Stimulated activated naive CD8-positive, alpha-beta T cell treated with anti-CD3 and anti-CD28 coated beads, Interleukin-15, Interleukin-2, amounts not matched to agents 100 U/mL and 50 U/mL, for 24 hours (primary cell): Measurements from ENCODE around the gene ZNF621.

Source experiments
- ATAC-seq: fragments of 150-1000 bp; cut with Tn5 transposase; one replicate; pipeline ENCODE4 v1.10.0; 2021
- DNase-seq: peaks from one replicate; pipeline ENCODE4 v3.0.0; 2021

ZNF621 gene

DNA sequence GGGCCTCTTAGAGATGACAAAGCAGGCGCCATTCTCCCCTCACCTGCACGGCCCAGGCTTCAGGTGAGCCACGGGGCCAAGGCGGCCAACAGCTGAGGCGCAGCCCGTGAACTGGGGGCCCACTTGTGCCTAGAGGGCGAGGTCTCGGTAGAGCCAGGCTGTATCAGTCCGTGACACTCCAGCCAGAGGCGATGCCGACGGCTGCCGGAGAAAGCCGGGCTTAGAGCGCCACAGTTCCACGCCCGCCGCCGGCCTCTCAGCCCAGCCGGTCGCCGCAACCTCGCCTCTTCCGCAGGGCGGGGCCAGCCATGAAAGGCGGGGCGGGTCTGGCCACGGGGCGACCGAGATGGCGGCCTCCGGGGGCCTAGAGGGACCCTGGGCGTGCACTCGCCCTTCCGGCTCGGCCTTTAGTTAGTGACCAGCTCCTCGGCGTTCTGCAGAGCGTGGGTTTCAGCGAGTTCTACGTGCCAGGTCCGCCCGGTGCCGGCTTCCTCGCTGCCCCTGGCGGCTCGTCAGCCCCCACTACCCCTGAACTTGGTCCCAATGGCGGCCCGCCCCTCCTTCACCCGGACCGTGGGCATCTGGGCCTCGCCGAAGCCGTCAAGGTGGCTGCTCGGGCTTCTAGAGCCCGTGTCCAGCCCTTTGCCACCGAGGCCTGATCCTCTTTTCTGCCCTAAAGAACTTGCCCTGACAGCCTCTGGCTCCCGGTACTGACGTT lies at the start of gene ZNF621:
Gene ZNF621, plus strand, starts transcription at position 393 of the 718 bp plus-strand sequence. CDS start 881 bp downstream, outside the sequence.
- DNase-seq (peak; percentile 90), ATAC-seq (peak; percentile 99)

DNA sequence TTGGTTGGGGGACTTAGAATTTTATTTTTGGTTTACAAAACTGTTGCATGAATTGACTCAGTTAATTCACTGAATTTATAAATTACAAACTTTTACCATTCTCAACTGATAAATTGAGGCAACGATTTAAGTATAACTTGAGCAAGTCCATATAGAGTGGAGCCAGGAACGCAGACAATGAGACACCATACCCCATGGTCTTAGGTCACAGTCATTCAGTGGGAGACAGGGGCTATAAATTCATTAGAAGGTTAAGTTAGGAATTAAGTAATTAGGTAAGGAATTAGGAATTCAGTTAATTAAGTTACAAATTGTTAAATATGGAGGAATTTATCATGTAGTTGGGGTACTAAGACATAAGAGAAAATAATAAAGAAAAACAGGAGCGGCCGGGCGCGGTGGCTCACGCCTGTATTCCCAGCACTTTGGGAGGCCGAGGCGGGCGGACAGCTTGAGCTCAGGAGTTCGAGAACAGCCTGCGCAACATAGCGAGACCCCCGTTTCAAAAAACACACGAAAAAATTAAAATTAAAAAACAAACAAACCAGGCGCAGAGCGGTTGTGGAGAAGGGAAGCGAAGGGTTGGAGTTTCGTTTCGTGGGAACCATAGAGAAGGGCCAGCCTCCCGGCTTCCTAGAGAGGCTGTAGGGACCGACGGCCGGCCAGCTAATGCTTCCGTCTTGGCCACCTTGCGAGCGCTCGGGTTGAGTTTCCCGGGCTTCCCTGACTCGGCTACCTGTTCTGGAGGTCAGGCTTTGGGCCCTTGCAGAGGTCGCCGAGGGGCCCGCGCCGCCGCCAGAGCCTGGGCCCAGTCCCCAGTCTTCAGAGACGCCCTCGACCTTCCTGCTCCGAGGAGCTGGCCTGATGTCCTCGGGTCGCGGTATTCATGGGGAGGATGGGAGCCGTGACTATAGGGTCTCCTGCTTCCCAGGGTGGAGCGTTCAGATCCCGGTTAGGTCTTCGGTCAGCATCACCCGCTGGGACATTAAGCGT lies 48.0 kb upstream of the ZNF621 start, which contains the start of gene ZNF619:
Gene ZNF619, plus strand, starts transcription at position 645 of the 993 bp plus-strand sequence. CDS start 858 bp downstream, outside the sequence.
- peak; percentile 77 for ATAC-seq

DNA sequence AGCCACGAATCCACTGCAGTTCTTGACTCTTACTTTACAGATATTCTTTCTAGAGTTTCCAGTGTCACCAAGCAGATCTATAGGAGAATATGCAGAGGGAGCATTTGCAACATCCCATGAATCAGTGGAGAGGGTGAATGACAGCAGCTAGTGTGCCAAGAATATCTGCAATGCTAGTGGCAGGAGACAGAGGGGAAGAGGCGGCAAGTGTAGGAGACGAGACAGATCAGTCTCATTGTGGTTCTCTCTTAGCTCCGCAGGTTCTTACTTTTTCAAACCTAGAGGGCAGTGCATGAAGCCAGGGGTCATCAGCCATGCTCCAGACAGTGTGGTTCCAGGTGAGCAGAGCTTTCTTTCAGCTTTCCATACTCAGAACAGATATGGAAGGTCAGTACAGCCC lies 47.1 kb upstream of the ZNF621 start:
- ATAC-seq (no peak), DNase-seq (no peak)

More for the DNA sequence above, 48.0 kb upstream of the ZNF621 start, which contains the start of gene ZNF619:
- DNase-seq: peak; percentile 54

DNA sequence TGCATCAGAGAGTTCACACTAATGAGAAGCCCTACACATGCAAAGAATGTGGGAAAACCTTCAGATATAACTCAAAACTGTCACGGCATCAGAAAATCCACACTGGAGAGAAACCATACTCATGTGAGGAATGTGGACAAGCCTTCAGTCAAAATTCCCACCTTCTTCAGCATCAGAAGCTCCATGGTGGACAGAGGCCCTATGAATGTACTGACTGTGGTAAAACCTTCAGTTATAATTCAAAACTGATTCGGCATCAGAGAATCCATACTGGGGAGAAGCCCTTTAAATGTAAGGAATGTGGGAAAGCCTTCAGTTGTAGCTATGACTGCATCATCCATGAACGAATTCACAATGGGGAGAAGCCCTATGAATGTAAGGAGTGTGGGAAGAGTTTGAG lies 37.6 kb upstream of the ZNF621 start:
- ATAC-seq (no peak), DNase-seq (no peak)

DNA sequence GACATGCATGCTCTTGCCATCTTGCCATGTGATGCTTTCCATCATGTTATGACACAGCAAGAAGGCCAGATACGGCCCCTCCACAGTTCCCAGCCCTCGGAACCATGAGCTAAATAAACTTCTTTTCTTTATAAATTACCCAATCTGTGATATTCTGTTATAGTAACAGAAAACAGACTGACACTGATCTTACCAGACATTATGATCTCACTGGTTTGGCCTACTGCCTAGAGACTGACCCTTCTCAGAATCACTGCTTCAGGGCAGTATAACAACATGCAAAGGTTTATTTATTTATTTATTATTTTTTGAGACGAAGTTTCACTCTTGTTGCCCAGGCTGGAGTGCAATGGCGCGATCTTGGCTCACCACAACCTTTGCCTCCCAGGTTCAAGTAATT lies 33.8 kb upstream of the ZNF621 start:
- no peak for DNase-seq
- no peak for ATAC-seq

DNA sequence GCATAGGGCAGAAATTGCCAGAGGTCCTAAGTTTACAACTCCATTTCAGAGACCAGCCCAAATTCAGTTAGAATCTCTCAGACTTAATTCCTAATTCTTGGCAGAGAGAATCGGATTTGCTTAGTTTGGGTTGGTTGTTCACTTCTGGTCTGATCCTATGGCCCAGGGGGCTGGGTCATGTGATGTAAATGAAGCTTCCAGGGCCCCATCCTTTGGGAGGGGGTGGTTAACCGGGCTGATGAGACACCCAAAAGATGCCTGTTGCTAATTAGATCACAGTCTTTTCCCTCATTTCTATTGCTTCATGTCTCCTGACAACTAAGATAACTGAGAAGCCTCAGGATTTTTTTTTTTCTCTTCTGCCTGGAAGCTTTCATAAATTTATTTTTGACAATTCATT lies 30.1 kb upstream of the ZNF621 start:
- ATAC-seq (no peak), DNase-seq (no peak)

DNA sequence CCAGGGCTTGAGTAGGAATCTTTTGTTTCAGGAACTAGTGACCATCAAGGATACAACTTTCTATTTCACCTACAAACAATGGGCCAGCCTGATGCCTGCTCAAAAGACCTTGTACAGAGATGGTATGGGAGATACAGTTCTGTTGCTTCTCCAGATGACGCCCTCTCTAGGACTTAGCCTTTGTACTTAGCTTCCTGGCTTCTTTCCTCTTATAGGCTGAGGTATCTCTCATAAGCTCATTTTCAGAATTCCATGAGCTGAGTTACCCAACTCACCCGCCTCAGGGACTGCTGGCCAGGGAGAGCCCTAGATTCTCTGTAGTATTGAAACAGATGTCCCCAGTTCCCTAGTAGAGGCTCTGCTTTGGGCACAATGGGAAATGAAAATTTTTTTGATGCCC lies 27.5 kb upstream of the ZNF621 start:
- no peak for DNase-seq
- no peak for ATAC-seq

DNA sequence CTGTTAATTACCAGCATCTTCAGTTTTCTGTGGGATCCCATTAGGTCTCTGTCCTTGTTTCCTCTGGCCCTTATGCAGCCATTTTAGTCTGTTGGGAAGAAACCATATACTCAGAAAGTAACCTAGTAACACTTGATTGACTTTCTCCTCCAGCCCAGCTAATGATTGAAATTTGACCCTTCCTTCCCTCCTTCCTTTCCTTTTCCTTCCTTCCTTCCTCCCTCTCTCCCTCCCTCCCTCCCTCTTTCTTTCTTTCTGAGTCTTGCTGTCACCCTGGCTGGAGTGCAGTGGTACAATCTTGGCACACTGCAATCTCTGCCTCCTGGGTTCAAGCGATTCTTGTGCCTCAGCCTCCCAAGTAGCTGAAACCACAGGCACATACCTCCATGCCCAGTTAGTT lies 24.8 kb upstream of the ZNF621 start:
- ATAC-seq (no peak), DNase-seq (no peak)

DNA sequence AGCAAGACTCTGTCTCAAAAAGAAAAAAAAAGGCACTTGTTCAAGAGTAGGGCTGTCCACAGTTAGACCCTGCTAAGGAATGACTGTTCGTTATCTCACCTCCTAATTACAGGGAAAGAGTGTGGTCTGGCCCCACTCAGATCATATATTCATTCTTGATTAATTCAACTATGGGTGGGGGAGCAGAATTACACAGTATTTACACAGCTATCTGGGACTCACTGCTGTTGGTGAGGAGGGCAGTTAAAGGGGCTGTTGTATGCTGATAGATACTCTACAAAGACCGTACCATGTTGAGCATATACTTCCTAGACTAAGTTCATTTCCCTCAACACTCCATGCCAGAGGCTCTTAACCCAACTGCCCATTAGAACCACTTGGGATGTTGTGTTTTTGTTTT lies 22.7 kb upstream of the ZNF621 start:
- ATAC-seq (no peak), DNase-seq (no peak)

DNA sequence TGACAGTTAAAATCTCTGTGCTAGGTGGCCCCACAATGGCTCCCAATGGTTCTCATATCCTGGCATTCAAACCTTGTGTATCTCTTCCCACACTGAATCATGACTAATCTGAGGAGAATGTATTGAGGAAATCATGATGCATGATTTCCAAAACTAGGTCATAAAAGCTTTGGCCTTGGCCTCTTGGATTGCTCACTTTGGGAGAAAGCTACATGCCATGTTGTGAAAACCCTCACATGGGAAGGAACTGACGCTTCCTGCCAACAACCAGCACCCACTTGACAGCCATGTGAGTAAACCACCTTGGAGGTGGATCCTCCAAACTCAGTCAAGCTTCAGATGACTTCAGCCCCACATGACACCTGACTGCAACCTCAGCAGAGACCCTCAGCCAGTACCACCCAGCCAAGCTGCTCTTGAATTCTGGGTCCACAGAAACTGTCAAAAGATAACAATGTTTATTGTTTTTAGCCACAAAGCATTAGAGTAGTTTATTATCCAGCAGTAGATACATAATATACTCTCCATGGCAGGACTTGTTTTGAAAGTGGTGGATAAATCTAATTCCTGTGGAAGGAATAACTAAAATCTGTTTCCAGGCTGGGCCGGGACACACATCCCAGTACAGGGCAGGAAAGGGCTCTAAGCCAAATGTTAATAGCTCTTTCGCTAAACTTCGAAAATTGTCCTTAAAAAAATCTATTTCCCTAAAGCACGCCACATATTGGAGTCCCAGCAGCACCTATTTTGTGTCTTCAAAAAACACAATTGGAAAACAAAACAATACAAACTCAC lies 19.9 kb upstream of the ZNF621 start:
- DNase-seq: peak; percentile 11

DNA sequence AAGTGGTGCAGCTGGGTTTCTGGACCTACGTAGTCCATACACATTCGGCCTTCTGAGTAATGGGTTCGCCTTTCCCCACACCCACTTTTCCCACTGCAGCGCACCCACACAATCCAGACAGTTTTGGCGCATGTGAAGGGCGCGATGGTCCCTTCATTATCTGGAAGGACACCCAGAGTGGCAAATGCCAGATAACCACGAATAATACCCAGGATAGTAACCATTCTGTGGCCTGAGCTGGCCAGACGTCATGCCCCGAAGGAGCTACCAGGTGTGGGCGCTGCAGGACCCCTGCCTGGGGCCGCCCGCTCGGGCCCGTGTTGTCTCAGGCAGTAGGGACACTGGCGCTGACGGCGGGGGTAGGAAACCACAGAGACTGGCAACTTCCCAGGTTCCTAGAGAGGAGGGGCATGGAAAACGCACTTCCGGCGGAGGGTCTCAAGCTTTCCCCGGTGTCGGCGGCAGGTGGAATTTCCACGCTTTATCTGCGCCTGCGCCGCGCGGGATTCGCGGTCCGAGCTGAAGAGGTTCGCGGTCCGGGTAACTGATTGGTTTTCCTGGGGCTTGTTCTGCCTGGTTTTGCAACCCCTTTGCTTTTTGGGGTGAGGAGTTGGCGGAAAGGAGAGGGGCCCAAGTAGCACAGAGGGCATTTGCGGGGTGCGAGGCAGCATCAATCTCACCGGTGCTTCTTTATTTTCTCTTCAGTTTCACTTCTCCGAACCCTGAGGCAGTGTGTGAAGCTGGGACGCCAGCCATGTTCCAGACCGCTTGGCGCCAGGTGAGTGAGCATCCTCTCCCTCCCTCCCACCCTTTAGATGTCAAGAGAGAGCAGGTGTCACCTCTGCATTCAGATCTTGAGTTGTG lies 18.9 kb upstream of the ZNF621 start, which contains the start of gene ZNF620:
Gene ZNF620, plus strand, starts transcription at position 441 of the 864 bp plus-strand sequence. Its CDS starts 314 bp downstream, at position 755.
- ATAC-seq (peak; percentile 74), DNase-seq (peak; percentile 64)

More for the DNA sequence above, 19.9 kb upstream of the ZNF621 start:
- ATAC-seq: peak; percentile 65

DNA sequence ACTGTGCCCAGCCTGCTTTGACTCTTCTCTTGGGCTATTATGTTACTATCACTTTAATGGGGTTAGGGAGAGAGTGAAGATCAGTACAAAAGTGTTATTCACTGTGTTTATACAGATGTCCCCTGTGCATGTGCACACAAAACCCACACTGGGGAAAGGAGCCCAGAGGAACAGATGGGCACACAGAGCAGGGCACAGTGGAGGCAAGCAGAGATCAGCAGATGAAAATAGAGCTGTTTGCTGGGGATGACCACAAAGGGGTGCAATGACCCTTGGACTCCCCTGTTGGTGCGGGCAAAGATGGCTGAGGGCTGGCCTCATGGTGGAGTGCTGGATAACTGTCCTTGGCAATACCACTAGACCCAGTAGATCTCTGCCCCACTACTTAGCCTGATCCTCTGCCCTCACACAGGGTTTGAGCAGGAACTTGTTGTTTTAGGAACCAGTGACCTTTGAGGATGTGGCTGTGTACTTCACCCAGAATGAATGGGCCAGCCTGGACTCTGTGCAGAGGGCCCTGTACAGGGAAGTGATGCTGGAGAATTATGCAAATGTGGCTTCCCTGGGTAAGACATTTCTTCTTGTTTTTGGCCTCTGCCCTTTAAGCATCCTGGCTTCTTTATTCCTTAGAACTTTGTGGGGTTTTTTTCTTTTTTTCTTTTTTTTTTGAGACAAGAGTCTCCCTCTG lies 13.6 kb upstream of the ZNF621 start:
- DNase-seq: no peak
- no peak for ATAC-seq

DNA sequence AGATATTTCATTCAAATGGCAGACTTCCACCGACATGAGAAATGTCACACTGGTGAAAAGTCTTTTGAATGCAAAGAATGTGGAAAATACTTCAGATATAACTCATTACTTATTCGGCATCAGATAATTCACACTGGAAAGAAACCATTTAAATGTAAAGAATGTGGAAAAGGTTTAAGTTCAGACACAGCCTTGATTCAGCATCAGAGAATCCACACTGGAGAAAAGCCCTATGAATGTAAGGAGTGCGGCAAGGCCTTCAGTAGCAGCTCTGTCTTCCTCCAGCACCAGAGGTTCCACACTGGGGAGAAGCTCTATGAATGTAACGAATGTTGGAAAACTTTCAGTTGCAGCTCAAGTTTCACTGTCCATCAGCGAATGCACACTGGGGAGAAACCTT lies 8.6 kb upstream of the ZNF621 start:
- DNase-seq (no peak), ATAC-seq (no peak)

DNA sequence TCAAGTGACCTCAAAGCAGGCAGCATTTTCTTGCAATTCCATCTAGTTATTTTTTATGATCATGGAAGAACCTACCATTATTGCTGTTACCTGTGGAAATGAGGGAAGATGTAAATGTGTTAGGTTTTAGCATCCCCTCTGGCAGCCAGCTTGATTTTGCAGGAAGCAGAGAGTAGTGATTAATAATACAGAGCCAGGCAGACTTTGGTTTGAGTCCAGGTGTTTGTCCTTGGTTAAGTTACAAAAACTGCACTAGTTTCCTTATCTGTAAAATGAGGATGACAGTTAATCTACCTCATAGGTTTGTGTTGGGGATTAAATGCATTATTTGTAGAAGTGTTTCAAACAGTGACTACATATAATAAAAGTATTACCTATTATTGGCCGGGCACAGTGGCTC lies 6.7 kb upstream of the ZNF621 start:
- DNase-seq (no peak), ATAC-seq (no peak)

DNA sequence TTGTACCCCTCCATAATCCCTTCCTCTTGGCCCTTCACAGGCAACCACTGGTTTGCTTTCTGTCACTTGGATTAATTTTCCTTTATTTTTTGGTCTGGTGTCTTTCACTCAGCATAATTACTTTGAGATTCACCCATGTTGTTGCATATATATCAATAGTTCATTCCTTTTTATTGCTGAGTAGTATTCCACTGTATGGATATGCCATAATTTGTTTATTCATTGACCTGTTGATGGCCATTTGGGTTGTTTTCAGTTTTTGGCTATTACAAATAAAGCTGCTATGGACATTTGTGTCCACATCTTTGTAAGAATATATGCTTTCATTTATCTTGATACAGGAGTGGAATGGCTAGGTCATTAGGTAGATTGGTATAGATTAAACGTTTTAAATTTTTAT lies 5.9 kb upstream of the ZNF621 start:
- ATAC-seq: no peak
- DNase-seq: no peak

DNA sequence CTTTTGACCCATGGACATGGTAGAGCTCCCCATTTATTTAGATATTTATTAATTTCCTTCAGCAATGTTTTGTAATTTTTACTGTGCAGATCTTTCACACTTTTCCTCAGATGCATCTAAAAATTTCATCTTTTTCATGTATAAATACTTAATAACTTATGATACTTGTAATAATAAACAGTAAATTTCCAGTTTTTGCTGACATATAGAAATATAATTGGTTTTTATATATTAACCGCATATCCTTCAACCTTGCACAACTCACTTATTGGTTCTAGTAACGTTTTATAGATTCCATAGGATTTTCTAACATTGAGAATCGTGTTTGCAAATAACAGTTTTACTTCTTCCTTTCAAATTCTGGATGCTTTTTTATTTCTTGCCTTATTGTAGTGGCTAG lies 3.5 kb upstream of the ZNF621 start:
- ATAC-seq (no peak), DNase-seq (no peak)

DNA sequence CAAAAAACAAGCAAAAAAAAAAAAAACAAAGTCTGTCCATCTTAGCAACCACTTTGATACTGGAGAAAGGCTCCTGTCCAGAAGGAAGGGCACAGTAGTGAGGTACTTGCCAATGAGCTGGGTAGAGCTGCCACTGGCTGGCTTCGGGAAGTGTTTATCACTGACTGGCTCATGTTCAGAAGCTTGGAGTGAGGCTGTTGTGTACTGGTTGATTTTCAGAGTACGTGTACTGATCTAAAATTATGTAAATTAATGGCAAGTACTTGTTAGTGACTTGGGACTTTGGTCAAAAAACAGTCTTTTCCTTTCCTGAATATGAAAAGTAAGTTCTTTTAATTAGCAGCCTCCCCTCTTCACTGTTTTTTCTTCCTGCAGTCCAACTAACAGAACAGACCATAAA lies 979 bp upstream of the ZNF621 start:
- ATAC-seq (no peak), DNase-seq (no peak)

DNA sequence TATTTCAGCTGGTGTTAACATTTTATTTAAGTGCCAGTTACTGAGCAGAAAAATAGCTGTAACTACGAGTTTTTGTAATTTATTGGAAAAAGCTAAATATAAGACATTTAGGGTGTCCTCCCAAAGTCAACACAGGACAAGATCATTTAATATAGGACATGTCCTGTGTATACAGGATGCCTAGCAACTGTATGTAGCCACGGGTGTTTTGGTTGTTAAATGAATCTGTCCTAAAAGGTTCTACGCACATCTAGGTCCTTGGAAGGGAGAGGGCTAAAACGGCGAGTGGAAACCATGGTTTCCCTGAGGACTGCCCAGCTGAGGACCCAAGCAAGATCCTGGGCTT lies 565 bp upstream of the ZNF621 start:
- ATAC-seq (no peak), DNase-seq (no peak)

DNA sequence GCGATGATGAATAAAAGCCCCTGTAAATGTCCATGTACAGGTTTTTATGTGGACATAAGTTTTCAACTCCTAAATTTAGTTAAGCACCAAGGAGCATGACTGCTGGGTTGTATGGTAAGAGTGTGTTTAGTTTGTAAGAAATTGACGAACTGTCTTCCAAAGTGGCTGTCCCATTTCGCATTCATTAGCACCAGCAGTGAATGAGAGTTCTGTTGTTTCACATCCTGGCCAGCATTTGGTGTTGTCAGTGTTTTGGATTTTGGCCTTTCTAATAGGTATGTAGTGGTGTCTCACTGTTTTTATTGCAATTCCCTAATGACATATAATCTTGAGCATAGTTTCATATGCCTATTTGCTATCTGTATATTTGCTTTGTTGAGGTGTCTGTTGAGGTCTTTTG lies 3.7 kb downstream of the ZNF621 start:
- no peak for ATAC-seq

DNA sequence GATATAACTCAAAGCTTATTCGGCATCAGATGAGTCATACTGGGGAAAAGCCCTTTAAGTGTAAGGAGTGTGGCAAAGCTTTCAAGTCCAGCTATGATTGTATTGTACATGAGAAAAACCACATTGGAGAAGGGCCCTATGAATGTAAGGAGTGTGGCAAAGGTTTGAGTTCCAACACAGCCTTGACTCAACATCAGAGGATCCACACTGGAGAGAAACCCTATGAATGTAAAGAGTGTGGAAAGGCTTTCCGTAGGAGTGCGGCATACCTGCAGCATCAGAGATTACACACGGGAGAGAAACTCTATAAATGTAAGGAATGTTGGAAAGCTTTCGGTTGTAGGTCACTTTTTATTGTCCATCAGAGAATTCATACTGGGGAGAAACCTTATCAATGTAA lies 7.5 kb downstream of the ZNF621 start:
- no peak for DNase-seq
- no peak for ATAC-seq

More for the DNA sequence above, 3.7 kb downstream of the ZNF621 start:
- no peak for DNase-seq

DNA sequence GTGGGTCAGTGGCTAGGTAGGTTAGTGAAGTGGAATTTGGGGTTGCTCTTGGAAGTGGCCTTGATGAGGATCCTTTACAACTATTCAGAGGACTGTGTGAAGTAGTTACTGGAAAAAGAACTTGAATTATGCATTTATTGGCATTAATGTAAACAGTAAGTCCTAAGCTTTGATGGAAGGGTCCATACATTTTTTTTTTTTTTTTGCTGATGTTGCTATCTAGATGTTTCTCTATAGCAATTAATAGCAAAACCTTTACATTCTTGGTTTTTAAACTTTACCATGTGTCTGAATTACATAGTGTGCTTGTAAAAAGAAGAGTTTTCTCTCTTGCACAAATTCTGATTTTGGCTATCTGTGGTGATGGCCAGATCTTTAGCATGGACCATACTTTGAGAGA lies 9.5 kb downstream of the ZNF621 start:
- ATAC-seq: no peak
- DNase-seq: no peak
